Ishikawa (cell line): ENCODE results near the gene SMAD5.

Experiments
- CEBPB ChIP-seq: IDR thresholded peaks from 2 replicates; pipeline ENCODE4 v1.6.1; 2012
- CREB1 ChIP-seq: IDR thresholded peaks from 2 replicates; pipeline ENCODE4 v1.6.1; 2012; ENCODE audit warnings: low read depth
- EGR1 ChIP-seq: IDR thresholded peaks from 2 replicates; pipeline ENCODE4 v1.6.1; 2012
- EP300 ChIP-seq: IDR thresholded peaks from 2 replicates; pipeline ENCODE4 v1.6.1; 2012; ENCODE audit warnings: borderline replicate concordance
- FOXM1 ChIP-seq: IDR thresholded peaks from 2 replicates; pipeline ENCODE4 v1.6.1; 2012; ENCODE audit warnings: low read depth, borderline replicate concordance
- NFIC ChIP-seq: IDR thresholded peaks from 2 replicates; pipeline ENCODE4 v1.6.1; 2012
- RAD21 ChIP-seq: IDR thresholded peaks from 2 replicates; pipeline ENCODE4 v1.6.1; 2012; ENCODE audit warnings: low read depth
- TAF1 ChIP-seq: IDR thresholded peaks from 2 replicates; pipeline ENCODE4 v1.6.1; 2012; ENCODE audit warnings: low read depth, mild to moderate bottlenecking
- TCF12 ChIP-seq: IDR thresholded peaks from 2 replicates; pipeline ENCODE4 v1.6.1; 2012; ENCODE audit warnings: low read depth
- TEAD4 ChIP-seq: IDR thresholded peaks from 2 replicates; pipeline ENCODE4 v1.6.1; 2012
- YY1 ChIP-seq: IDR thresholded peaks from 2 replicates; pipeline ENCODE4 v1.6.1; 2012; ENCODE audit warnings: low read depth
- ZBTB7A ChIP-seq: IDR thresholded peaks from 2 replicates; pipeline ENCODE4 v1.6.1; 2012; ENCODE audit warnings: low read depth
- TF ChIP-seq, protein P1 (sequence below): IDR thresholded peaks from 2 replicates; pipeline ENCODE4 v1.6.1; 2012; ENCODE audit warnings: low read depth, mild to moderate bottlenecking
- TF ChIP-seq, protein P2 (sequence below): IDR thresholded peaks from 2 replicates; pipeline ENCODE4 v1.6.1; 2012
- TF ChIP-seq, protein P3 (sequence below): IDR thresholded peaks from 2 replicates; pipeline ENCODE4 v1.6.1; 2012

SMAD5 gene

DNA sequence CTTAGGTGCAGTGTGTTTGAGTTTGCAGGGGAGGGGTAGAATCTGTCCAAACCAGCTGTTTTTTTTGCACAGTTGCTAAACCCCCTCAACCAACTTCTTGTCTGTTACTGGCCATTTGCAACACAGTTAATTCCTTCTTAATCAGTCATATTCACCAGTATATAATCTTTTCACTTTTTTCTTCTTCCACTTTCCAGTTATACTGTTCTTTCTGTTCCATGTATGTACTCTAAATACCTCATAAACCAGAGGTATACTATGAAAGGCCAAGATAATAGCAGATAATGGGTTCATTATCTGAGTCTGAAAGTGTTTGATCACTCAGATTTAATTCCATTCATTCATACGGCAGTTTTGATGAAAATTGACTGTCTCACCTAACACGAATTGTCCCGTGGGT lies 11.1 kb downstream of the SMAD5 start:
- TF ChIP-seq FOXM1 (no peak), TAF1 (no peak)
- TF ChIP-seq, protein P1, sequence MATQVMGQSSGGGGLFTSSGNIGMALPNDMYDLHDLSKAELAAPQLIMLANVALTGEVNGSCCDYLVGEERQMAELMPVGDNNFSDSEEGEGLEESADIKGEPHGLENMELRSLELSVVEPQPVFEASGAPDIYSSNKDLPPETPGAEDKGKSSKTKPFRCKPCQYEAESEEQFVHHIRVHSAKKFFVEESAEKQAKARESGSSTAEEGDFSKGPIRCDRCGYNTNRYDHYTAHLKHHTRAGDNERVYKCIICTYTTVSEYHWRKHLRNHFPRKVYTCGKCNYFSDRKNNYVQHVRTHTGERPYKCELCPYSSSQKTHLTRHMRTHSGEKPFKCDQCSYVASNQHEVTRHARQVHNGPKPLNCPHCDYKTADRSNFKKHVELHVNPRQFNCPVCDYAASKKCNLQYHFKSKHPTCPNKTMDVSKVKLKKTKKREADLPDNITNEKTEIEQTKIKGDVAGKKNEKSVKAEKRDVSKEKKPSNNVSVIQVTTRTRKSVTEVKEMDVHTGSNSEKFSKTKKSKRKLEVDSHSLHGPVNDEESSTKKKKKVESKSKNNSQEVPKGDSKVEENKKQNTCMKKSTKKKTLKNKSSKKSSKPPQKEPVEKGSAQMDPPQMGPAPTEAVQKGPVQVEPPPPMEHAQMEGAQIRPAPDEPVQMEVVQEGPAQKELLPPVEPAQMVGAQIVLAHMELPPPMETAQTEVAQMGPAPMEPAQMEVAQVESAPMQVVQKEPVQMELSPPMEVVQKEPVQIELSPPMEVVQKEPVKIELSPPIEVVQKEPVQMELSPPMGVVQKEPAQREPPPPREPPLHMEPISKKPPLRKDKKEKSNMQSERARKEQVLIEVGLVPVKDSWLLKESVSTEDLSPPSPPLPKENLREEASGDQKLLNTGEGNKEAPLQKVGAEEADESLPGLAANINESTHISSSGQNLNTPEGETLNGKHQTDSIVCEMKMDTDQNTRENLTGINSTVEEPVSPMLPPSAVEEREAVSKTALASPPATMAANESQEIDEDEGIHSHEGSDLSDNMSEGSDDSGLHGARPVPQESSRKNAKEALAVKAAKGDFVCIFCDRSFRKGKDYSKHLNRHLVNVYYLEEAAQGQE = no peak

DNA sequence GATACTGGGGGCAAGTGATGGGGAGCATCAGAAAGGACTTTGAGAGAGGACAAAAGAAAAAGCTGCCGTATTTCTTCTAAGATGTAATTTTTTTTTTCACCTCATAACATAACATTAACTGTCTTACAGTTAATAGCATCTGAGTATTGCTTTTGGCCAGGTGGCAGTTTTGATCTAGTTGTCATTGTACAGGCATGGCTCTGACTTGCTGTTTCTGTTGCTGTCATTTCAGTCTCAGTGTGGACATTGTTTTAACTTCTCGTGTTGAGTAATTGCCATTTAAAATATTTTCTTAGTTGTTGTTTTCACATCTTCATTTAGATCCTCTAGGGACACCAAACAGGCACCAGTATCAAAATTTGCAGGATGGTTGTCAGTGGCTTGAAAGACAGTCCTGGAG lies 12.4 kb downstream of the SMAD5 start:
- TF ChIP-seq CEBPB (no peak), RAD21 (no peak), TAF1 (no peak), CREB1 (no peak), YY1 (no peak), EP300 (no peak), NFIC (no peak), TCF12 (no peak), FOXM1 (no peak), ZBTB7A (no peak), TEAD4 (no peak), EGR1 (no peak)
- TF ChIP-seq, protein P2, sequence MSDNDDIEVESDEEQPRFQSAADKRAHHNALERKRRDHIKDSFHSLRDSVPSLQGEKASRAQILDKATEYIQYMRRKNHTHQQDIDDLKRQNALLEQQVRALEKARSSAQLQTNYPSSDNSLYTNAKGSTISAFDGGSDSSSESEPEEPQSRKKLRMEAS = no peak
- TF ChIP-seq, protein P3, sequence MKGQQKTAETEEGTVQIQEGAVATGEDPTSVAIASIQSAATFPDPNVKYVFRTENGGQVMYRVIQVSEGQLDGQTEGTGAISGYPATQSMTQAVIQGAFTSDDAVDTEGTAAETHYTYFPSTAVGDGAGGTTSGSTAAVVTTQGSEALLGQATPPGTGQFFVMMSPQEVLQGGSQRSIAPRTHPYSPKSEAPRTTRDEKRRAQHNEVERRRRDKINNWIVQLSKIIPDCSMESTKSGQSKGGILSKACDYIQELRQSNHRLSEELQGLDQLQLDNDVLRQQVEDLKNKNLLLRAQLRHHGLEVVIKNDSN = no peak
- TF ChIP-seq, protein P1 = no peak

DNA sequence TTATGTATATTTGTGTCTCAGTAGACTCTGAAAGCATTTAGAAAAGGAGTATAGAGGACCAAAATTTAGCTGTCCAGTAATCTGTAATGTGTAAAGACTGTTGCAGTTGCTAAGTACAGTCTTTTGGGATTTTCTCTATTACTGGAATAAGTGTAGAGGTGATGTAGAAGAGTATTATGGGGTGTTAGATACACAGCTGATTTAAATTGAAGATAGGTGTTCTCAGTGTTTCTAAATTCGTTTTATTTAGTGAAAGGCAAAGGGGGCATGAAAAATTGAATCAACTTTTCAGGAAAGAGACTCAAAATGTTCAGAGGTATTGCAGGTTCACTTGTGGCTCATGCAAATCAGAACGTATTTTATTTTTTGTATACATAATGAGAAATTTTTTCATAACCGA lies 13.6 kb downstream of the SMAD5 start:
- TF ChIP-seq EP300 = no peak
- TF ChIP-seq TAF1 = no peak
- no peak for TF ChIP-seq CREB1
- no peak for TF ChIP-seq TCF12
- TF ChIP-seq FOXM1 = no peak

DNA sequence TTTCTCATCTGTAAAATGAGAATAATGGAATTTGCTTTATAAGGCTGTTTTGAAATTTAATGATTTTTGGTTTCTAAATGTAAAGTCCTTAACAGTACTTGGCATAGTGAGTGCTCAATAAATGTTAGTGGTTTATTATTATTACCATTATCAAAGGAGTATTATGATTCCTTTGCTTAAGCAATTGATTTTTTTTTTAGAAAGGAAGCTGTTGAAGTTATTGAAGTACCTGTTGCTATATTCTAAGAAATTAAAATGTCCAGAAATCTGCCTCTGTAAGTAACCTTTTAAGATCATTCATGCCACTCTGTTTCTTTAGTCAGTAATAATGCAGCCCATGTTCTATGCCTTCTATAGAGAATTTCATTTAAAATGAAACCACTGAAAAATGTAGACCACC lies 15.0 kb downstream of the SMAD5 start:
- TF ChIP-seq CREB1 (no peak), TCF12 (no peak), ZBTB7A (no peak), TAF1 (no peak), EGR1 (no peak), FOXM1 (no peak), NFIC (no peak)
- TF ChIP-seq, protein P2 = no peak
- TF ChIP-seq, protein P3 = no peak

DNA sequence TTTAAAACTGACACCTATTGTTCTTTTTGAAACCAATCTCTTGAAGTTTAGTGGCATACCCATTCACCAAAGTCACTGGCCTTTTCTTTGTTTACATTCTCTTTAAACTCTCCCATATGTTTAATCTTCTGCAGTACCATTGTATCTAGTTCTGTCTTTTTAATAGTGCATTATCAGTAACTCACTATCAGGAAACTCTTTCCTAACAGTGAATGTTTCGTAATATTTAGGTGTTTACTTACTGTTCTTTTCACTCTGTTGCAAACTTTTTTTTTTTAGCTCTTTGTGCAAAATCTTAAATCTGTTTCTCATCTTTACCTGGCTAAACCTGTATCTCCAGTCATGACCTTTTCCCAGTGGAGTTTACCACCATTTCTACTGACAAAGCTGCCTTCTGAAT lies 17.2 kb downstream of the SMAD5 start:
- TF ChIP-seq CREB1 (no peak), FOXM1 (no peak), EP300 (no peak), YY1 (no peak), TEAD4 (no peak)
- TF ChIP-seq, protein P2 = no peak

DNA sequence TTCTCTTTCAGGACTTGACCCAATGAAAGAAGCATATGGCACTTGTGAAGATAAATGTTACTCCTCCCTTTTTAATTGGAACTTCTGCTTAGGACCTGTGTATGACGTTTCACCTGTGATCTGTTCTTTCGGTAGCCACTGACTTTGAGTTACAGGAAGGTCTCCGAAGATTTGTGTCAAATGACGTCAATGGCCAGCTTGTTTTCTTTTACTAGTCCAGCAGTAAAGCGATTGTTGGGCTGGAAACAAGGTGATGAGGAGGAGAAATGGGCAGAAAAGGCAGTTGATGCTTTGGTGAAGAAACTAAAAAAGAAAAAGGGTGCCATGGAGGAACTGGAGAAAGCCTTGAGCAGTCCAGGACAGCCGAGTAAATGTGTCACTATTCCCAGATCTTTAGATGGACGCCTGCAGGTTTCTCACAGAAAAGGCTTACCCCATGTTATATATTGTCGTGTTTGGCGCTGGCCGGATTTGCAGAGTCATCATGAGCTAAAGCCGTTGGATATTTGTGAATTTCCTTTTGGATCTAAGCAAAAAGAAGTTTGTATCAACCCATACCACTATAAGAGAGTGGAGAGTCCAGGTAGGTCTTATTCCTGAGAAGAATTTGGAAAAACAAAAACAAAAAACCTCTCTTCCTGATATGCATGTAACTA lies 21.1 kb downstream of the SMAD5 start:
- TF ChIP-seq CREB1 (no peak), YY1 (no peak), NFIC (no peak), CEBPB (no peak), TAF1 (no peak), EGR1 (no peak), TEAD4 (no peak), EP300 (no peak), FOXM1 (no peak), RAD21 (no peak), TCF12 (no peak), ZBTB7A (no peak)
- TF ChIP-seq, protein P3 = no peak
- TF ChIP-seq, protein P2 = no peak
- TF ChIP-seq, protein P1 = no peak
